ENCODE measurements around the gene NT5DC2. TPM values are rescaled to one million over a fixed set of nuclear protein-coding genes. Genes with fewer than 3 reads are reported as not detected.
A peak's percentile ranks its signal among the peaks of the same experiment; 100 is the strongest.

NT5DC2 gene
- total RNA-seq, 1 experiment from 2014 or later, result 377 TPM

DNA sequence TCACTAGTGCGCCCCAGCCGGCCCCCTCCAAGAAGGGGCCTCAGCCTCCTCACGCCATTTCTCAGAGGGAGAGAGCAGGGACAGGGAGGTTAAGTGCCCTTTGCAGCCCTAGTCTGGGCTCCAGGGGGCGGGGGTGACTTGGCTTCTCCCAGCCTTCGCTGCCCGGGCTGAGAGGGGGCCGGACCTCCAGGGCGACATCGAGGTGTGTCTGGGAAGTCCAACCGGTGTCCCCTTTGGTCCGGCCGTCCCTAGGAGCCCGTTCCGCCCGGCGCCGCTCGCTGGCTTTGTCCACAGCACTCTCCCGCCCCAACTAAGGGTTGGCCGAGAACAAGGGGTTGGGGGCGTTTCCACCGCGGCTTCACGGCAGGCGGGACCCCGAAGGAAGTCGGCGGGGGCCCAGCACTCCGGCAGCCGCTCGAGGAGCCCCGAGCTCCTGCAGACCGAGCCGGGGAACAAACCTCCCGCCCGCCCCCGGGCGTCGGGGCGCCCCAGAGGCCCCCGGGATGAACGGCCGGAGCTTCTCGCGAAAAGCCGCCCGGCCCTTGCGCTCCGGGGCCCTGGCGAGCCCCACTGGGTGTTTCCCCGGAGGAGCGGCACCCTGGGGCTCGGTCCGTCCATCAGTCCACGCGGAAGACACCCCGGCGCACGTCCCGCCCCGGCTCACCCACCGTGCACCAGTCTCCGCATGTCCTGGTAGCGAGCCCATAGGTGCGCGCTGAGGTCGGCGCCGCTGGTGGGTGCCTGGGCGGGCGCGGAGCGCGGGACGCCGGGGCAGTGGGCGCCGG lies 627 bp downstream of the NT5DC2 start (continued):
- no peak for TF ChIP-seq E2F4 (CRISPR knock-in tag; IDR thresholded peaks at IDR 0.05; ENCODE audit: borderline replicate concordance, low read depth)
- TF ChIP-seq SP1 (CRISPR knock-in tag; conservative IDR thresholded peaks at IDR 0.05), result no peak

DNA sequence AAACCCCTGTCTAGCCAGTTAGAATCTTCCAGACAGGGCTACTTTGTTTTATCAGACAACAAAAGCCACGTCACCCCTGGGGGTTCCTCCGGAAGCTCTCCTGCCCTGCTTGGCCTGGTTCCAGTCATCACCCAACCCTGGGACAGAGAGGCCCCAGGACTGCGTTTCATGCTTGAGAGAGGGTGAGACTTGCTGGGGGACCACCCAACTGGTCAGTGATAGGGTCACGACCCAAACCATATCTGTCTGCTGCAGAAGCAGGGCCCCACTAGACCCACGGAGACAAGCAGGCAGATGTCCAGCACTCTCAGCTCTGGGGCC lies 1.2 kb downstream of the NT5DC2 start:
- CTCF ChIA-PET, result interaction anchor here (1.1 kb wide), 1 partner anchor 50 kb away, joined by 4 read pairs; no protein-coding TSS in a partner anchor

DNA sequence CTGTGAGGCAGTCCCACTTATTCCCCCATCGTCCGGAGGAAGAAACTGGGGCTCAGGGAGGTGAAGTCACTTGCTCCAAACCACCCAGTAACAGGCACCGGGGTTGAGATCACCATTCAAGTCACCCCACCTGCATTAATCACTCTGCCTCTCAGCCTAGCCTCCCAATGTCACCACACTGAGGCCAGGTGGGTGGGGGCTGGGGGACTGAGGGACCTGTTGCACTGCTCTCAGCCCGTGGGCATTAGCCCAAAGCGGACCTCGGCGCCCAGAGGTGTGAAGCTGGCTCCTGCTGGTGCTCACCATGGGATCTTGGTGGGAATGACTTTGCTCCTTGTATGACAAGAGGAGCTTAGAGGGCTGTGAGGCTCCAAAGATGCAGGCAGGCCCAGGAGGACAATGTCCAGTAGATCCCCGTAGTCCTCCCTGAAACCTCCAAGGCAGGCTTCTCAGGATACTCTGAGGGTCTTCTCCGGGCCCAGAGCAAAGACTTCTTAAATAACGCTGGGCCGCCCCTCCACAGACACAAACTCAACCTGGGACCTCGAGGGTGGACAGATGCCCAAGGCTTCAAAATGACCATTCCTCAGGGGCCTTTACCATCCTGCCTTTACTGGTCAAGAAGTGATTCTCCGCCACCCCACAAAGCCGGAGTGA lies 1.7 kb downstream of the NT5DC2 start:
- ATAC-seq (no peak), DNase-seq (ENCODE audit: low spot score) (no peak)
- Mint-ChIP-seq H3K27me3 (ENCODE audit: low read depth) (no peaks in the 10 kb centered on the region), H3K27ac (peak overlapping the region; percentile 57), H3K36me3 (peaks cover 17% of the 10 kb centered on the region), H3K4me1 (peaks cover 24% of the 10 kb centered on the region), H3K4me3 (peak overlapping the region; percentile 80), H3K9me3 (no peaks in the 10 kb centered on the region)
- ChIA-PET POLR2A (interaction anchor here (0.8 kb wide), 1 partner anchor 13 kb away, joined by 5 read pairs; no protein-coding TSS in a partner anchor), CTCF (interaction anchor here (1.1 kb wide), 1 partner anchor 50 kb away, joined by 4 read pairs; no protein-coding TSS in a partner anchor)
- TF ChIP-seq ZNF232 (CRISPR knock-in tag; IDR thresholded peaks at IDR 0.05) (no peak), IRF2 (CRISPR knock-in tag; IDR thresholded peaks at IDR 0.05; ENCODE audit: borderline replicate concordance, low read depth) (no peak), NR2C2 (CRISPR knock-in tag; IDR thresholded peaks at IDR 0.05) (no peak), ATF2 (CRISPR knock-in tag; IDR thresholded peaks at IDR 0.05; ENCODE audit: borderline replicate concordance, low read depth) (no peak), PRDM15 (CRISPR knock-in tag; IDR thresholded peaks at IDR 0.05) (no peak), TEAD1 (CRISPR knock-in tag; IDR thresholded peaks at IDR 0.05) (no peak), ELF4 (CRISPR knock-in tag; IDR thresholded peaks at IDR 0.05; ENCODE audit: low read depth) (no peak), FOXK1 (CRISPR knock-in tag; IDR thresholded peaks at IDR 0.05) (no peak), NR1H2 (CRISPR knock-in tag; IDR thresholded peaks at IDR 0.05) (no peak), FOXJ3 (CRISPR knock-in tag; IDR thresholded peaks at IDR 0.05; ENCODE audit: borderline replicate concordance) (no peak), TEAD4 (CRISPR knock-in tag; IDR thresholded peaks at IDR 0.05) (no peak)
- TF ChIP-seq, protein P1, sequence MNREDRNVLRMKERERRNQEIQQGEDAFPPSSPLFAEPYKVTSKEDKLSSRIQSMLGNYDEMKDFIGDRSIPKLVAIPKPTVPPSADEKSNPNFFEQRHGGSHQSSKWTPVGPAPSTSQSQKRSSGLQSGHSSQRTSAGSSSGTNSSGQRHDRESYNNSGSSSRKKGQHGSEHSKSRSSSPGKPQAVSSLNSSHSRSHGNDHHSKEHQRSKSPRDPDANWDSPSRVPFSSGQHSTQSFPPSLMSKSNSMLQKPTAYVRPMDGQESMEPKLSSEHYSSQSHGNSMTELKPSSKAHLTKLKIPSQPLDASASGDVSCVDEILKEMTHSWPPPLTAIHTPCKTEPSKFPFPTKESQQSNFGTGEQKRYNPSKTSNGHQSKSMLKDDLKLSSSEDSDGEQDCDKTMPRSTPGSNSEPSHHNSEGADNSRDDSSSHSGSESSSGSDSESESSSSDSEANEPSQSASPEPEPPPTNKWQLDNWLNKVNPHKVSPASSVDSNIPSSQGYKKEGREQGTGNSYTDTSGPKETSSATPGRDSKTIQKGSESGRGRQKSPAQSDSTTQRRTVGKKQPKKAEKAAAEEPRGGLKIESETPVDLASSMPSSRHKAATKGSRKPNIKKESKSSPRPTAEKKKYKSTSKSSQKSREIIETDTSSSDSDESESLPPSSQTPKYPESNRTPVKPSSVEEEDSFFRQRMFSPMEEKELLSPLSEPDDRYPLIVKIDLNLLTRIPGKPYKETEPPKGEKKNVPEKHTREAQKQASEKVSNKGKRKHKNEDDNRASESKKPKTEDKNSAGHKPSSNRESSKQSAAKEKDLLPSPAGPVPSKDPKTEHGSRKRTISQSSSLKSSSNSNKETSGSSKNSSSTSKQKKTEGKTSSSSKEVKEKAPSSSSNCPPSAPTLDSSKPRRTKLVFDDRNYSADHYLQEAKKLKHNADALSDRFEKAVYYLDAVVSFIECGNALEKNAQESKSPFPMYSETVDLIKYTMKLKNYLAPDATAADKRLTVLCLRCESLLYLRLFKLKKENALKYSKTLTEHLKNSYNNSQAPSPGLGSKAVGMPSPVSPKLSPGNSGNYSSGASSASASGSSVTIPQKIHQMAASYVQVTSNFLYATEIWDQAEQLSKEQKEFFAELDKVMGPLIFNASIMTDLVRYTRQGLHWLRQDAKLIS (CRISPR knock-in tag; IDR thresholded peaks at IDR 0.05; ENCODE audit: borderline replicate concordance), result no peak

More for the DNA sequence above, 1.2 kb downstream of the NT5DC2 start:
- ATAC-seq, result no peak
- Mint-ChIP-seq H3K4me3 (peak overlapping the region; percentile 80), H3K27me3 (ENCODE audit: low read depth) (no peaks in the 10 kb centered on the region), H3K9me3 (no peaks in the 10 kb centered on the region), H3K27ac (peak overlapping the region; percentile 57), H3K4me1 (peaks cover 29% of the 10 kb centered on the region), H3K36me3 (peaks cover 13% of the 10 kb centered on the region)
- peak; percentile 17 for DNase-seq (ENCODE audit: low spot score)
- POLR2A ChIA-PET, result interaction anchor here (0.8 kb wide), 1 partner anchor 14 kb away, joined by 5 read pairs; no protein-coding TSS in a partner anchor
- TF ChIP-seq PRRX2 (CRISPR knock-in tag; IDR thresholded peaks at IDR 0.05) (no peak), E2F1 (CRISPR knock-in tag; IDR thresholded peaks at IDR 0.05) (0 out of 2 replicates have a peak, but pooled peaks have one; percentile 55)

All from WTC11 (cell line).